DOHH2 (cell line): ENCODE data around the gene RIPOR3.

Experiments used
- EZH2phosphoT487 ChIP-seq: fragments of 200-600 bp; sonication (generic); IDR thresholded peaks from 2 replicates; pipeline ENCODE4 v1.6.1; 2017; ENCODE audit warnings: borderline replicate concordance, mild to moderate bottlenecking, antibody characterized with exemption, low read length, moderate library complexity, mixed read lengths
- TF ChIP-seq, protein P1 (sequence below): fragments of 200-600 bp; sonication (generic); IDR thresholded peaks from one replicate; pipeline ENCODE4 v1.5.1; 2014; ENCODE audit warnings: antibody characterized with exemption, mild to moderate bottlenecking, low read depth, low read length; ENCODE audit not compliant: poor library complexity, severe bottlenecking

GRCh38 chr20:50615407-50615806 is 75.9 kb downstream of the RIPOR3 start:
- TF ChIP-seq, protein P1, sequence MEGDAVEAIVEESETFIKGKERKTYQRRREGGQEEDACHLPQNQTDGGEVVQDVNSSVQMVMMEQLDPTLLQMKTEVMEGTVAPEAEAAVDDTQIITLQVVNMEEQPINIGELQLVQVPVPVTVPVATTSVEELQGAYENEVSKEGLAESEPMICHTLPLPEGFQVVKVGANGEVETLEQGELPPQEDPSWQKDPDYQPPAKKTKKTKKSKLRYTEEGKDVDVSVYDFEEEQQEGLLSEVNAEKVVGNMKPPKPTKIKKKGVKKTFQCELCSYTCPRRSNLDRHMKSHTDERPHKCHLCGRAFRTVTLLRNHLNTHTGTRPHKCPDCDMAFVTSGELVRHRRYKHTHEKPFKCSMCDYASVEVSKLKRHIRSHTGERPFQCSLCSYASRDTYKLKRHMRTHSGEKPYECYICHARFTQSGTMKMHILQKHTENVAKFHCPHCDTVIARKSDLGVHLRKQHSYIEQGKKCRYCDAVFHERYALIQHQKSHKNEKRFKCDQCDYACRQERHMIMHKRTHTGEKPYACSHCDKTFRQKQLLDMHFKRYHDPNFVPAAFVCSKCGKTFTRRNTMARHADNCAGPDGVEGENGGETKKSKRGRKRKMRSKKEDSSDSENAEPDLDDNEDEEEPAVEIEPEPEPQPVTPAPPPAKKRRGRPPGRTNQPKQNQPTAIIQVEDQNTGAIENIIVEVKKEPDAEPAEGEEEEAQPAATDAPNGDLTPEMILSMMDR = no peak
- TF ChIP-seq EZH2phosphoT487 = no peak
